Measurements from ENCODE around the gene ZNF474.

DNA sequence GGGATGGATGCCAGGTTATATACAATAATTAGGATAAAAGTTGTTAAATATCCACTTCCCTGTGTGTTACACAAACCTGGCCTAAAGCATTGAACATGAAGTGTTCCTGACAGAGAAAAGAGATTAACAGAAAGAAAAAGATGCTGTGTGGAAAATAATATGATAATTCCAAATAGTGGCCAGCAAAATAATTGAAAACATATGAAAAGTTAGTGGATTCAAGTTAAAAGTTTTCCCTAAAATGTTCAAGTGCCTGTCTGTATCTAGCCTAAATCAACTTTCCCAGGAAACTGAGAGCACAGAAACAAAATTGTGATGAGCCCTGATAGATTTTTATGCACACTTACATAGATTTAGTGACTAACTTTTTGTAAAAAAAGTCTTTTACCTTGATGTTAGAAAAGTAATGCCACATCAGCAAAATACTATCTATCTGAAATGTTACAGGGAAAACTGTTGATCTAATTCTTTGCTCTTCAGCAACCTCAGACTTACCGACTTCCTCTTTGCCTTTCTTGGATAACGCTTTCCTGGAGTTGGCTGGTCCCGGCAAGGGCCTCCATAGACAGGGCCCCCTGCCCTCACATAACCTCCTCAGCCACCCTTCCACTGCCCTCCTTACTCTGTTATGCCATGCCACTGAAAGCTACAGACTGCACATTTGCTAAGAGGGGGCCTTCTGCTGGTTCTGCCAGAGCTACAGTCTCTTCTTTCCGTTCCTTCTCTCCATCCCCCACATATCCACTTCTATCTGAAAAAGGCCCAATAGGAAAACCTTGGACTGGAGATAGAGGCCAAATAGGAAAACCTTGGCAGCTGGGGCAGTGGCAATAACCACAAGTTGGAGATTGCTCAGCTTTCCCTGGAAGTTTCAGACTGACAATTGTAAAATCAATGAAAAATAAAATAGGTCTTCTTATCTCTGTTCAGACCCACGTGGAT is 44.4 kb downstream of the ZNF474 start:
- TF ChIP-seq, protein P1, sequence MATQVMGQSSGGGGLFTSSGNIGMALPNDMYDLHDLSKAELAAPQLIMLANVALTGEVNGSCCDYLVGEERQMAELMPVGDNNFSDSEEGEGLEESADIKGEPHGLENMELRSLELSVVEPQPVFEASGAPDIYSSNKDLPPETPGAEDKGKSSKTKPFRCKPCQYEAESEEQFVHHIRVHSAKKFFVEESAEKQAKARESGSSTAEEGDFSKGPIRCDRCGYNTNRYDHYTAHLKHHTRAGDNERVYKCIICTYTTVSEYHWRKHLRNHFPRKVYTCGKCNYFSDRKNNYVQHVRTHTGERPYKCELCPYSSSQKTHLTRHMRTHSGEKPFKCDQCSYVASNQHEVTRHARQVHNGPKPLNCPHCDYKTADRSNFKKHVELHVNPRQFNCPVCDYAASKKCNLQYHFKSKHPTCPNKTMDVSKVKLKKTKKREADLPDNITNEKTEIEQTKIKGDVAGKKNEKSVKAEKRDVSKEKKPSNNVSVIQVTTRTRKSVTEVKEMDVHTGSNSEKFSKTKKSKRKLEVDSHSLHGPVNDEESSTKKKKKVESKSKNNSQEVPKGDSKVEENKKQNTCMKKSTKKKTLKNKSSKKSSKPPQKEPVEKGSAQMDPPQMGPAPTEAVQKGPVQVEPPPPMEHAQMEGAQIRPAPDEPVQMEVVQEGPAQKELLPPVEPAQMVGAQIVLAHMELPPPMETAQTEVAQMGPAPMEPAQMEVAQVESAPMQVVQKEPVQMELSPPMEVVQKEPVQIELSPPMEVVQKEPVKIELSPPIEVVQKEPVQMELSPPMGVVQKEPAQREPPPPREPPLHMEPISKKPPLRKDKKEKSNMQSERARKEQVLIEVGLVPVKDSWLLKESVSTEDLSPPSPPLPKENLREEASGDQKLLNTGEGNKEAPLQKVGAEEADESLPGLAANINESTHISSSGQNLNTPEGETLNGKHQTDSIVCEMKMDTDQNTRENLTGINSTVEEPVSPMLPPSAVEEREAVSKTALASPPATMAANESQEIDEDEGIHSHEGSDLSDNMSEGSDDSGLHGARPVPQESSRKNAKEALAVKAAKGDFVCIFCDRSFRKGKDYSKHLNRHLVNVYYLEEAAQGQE (tag by site-specific recombination; IDR thresholded peaks at IDR 0.05), result no peak
- TF ChIP-seq, protein P2, sequence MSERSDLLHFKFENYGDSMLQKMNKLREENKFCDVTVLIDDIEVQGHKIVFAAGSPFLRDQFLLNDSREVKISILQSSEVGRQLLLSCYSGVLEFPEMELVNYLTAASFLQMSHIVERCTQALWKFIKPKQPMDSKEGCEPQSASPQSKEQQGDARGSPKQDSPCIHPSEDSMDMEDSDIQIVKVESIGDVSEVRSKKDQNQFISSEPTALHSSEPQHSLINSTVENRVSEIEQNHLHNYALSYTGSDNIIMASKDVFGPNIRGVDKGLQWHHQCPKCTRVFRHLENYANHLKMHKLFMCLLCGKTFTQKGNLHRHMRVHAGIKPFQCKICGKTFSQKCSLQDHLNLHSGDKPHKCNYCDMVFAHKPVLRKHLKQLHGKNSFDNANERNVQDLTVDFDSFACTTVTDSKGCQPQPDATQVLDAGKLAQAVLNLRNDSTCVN (tag by site-specific recombination; optimal IDR thresholded peaks at IDR 0.05), result no peak
- TF ChIP-seq, protein P3, sequence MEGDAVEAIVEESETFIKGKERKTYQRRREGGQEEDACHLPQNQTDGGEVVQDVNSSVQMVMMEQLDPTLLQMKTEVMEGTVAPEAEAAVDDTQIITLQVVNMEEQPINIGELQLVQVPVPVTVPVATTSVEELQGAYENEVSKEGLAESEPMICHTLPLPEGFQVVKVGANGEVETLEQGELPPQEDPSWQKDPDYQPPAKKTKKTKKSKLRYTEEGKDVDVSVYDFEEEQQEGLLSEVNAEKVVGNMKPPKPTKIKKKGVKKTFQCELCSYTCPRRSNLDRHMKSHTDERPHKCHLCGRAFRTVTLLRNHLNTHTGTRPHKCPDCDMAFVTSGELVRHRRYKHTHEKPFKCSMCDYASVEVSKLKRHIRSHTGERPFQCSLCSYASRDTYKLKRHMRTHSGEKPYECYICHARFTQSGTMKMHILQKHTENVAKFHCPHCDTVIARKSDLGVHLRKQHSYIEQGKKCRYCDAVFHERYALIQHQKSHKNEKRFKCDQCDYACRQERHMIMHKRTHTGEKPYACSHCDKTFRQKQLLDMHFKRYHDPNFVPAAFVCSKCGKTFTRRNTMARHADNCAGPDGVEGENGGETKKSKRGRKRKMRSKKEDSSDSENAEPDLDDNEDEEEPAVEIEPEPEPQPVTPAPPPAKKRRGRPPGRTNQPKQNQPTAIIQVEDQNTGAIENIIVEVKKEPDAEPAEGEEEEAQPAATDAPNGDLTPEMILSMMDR (tag by site-specific recombination; IDR thresholded peaks at IDR 0.05), result no peak
- TF ChIP-seq KLF8 (tag by site-specific recombination; IDR thresholded peaks at IDR 0.05), result no peak
- no peak for TF ChIP-seq KLF9 (tag by site-specific recombination; IDR thresholded peaks at IDR 0.05; ENCODE audit: low read depth)
- no peak for TF ChIP-seq MZF1 (tag by site-specific recombination; IDR thresholded peaks at IDR 0.05; ENCODE audit: borderline replicate concordance)
- TF ChIP-seq ZNF416 (tag by site-specific recombination; IDR thresholded peaks at IDR 0.05), result no peak
- TF ChIP-seq ZNF23 (tag by site-specific recombination; IDR thresholded peaks at IDR 0.05; ENCODE audit: borderline replicate concordance), result no peak
- no peak for TF ChIP-seq ZNF623 (tag by site-specific recombination; IDR thresholded peaks at IDR 0.05)
- TF ChIP-seq SP2 (tag by site-specific recombination; IDR thresholded peaks at IDR 0.05), result no peak
- no peak for TF ChIP-seq ZNF530 (tag by site-specific recombination; IDR thresholded peaks at IDR 0.05; ENCODE audit: low read depth)
- TF ChIP-seq, protein P4, sequence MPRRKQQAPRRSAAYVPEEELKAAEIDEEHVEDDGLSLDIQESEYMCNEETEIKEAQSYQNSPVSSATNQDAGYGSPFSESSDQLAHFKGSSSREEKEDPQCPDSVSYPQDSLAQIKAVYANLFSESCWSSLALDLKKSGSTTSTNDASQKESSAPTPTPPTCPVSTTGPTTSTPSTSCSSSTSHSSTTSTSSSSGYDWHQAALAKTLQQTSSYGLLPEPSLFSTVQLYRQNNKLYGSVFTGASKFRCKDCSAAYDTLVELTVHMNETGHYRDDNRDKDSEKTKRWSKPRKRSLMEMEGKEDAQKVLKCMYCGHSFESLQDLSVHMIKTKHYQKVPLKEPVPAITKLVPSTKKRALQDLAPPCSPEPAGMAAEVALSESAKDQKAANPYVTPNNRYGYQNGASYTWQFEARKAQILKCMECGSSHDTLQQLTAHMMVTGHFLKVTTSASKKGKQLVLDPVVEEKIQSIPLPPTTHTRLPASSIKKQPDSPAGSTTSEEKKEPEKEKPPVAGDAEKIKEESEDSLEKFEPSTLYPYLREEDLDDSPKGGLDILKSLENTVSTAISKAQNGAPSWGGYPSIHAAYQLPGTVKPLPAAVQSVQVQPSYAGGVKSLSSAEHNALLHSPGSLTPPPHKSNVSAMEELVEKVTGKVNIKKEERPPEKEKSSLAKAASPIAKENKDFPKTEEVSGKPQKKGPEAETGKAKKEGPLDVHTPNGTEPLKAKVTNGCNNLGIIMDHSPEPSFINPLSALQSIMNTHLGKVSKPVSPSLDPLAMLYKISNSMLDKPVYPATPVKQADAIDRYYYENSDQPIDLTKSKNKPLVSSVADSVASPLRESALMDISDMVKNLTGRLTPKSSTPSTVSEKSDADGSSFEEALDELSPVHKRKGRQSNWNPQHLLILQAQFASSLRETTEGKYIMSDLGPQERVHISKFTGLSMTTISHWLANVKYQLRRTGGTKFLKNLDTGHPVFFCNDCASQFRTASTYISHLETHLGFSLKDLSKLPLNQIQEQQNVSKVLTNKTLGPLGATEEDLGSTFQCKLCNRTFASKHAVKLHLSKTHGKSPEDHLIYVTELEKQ (tag by site-specific recombination; IDR thresholded peaks at IDR 0.05; ENCODE audit: borderline replicate concordance), result no peak

Measured in HEK293 (cell line).